A673 (cell line): ENCODE data around the gene ACP5. TPM values are rescaled to one million over a fixed set of nuclear protein-coding genes. Genes with fewer than 3 reads are reported as not detected.
"Not testable (repeated sequence)": the region's sequence is repeated elsewhere in the genome, so short reads cannot be mapped to it uniquely, and the experiment has no call there.

ENCODE experiments used
- BruUV-seq: library from RNA; stranded (reverse); fragments of 400-500 nt; replicated peaks from 2 replicates; lab custom pipeline; 2021; lab: Mats Ljungman, UMichigan
- CTCF ChIA-PET: fragments of 300-600 bp; sonication (Branson Sonifier 250); formaldehyde crosslinking; loops from one replicate; lab custom pipeline; 2022; ENCODE audit warnings: antibody characterized with exemption; lab: Charles Lee
- POLR2A ChIA-PET: fragments of 300-600 bp; sonication (Branson Sonifier 250); formaldehyde crosslinking; loops from one replicate; lab custom pipeline; 2022; ENCODE audit warnings: antibody characterized with exemption; ENCODE audit not compliant: low non-redundant PET; lab: Charles Lee
- DNase-seq: peaks from one replicate; pipeline ENCODE4 v3.0.0-alpha.2; 2015; ENCODE audit warnings: low spot score
- H3K27ac ChIP-seq: fragments of 200-600 bp; sonication (generic); 2 replicates; pipeline ENCODE4 v1.5.1; 2016; ENCODE audit warnings: mixed run types, low read depth, mild to moderate bottlenecking, mixed read lengths, antibody characterized with exemption, low read length; ENCODE audit not compliant: poor library complexity, severe bottlenecking
- H3K27me3 ChIP-seq: fragments of 200-600 bp; sonication (generic); replicated peaks from 2 replicates; pipeline ENCODE4 v1.6.1; 2017; ENCODE audit warnings: mixed run types, low read depth, mild to moderate bottlenecking, mixed read lengths, antibody characterized with exemption, low read length; ENCODE audit not compliant: insufficient read depth, poor library complexity
- H3K36me3 ChIP-seq: fragments of 200-600 bp; sonication (generic); 2 replicates; pipeline ENCODE4 v1.6.1; 2016; ENCODE audit warnings: mixed run types, mild to moderate bottlenecking, mixed read lengths, antibody characterized with exemption, low read length; ENCODE audit not compliant: insufficient read depth, poor library complexity, severe bottlenecking
- H3K4me1 ChIP-seq: fragments of 200-600 bp; sonication (generic); 2 replicates; pipeline ENCODE4 v1.6.1; 2017; ENCODE audit warnings: mixed run types, mild to moderate bottlenecking, mixed read lengths, antibody characterized with exemption, low read length; ENCODE audit not compliant: insufficient read depth, poor library complexity, severe bottlenecking
- H3K4me3 ChIP-seq: fragments of 200-600 bp; sonication (generic); 2 replicates; pipeline ENCODE4 v1.5.1; 2016; ENCODE audit warnings: low read depth, mixed run types, mild to moderate bottlenecking, mixed read lengths, low read length; ENCODE audit not compliant: poor library complexity, severe bottlenecking
- H3K9me3 ChIP-seq: fragments of 200-600 bp; sonication (generic); 2 replicates; pipeline ENCODE4 v1.6.1; 2016; ENCODE audit warnings: mixed run types, low read depth, mild to moderate bottlenecking, mixed read lengths, antibody characterized with exemption, low read length; ENCODE audit not compliant: poor library complexity, severe bottlenecking
- EZH2 ChIP-seq: fragments of 200-600 bp; sonication (generic); IDR thresholded peaks from 2 replicates; pipeline ENCODE4 v1.6.1; 2017; ENCODE audit warnings: borderline replicate concordance, low read depth, mild to moderate bottlenecking, mixed read lengths, antibody characterized with exemption, low read length; ENCODE audit not compliant: poor library complexity, severe bottlenecking
- intact Hi-C: fragments of 100-400 bp; cut with micrococcal nuclease; formaldehyde crosslinking; loops from one replicate; pipeline ENCODE4 v1.10.0; 2022; ENCODE audit not compliant: unreplicated experiment
- total RNA-seq: library from RNA; stranded (reverse); gene quantifications from 2 replicates; pipeline ENCODE4 v1.2.3, GENCODE V29; 2021
- TF ChIP-seq, protein P1 (sequence below): fragments of 300-800, 200-600 bp; sonication (generic); conservative IDR thresholded peaks from 2 replicates; pipeline ENCODE4 v1.5.1; 2017; ENCODE audit warnings: low read depth, mild to moderate bottlenecking, antibody characterized with exemption, low read length, moderate library complexity, mixed read lengths

The ACP5 gene
- total RNA-seq, 1 experiment from 2014 or later, result not detected

DNA sequence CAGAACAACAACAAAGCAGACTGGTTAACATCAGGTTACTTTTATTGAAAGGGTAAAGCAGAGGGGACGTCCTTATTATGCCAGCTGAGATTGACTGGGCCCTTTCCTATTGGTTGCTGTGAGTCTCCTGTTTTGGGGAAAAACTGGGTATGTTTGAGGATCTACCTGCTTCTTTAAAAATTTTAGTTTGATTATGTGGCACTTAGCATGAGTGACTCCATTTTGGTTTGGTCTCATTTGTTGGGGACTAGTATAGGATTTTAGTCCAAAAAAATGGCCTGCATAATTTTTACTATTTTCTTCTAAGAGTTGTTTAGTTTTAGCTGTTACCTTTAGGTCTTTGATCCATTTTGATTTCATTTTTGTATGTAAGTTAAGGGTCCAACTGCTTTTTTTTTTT lies 34.3 kb upstream of the ACP5 start:
- intact Hi-C loops, result no loop called here
- Histone ChIP-seq H3K27ac (no peak overlapping the region), H3K4me3 (no peak overlapping the region), H3K4me1 (no peaks in the 10 kb centered on the region), H3K27me3 (no peaks in the 10 kb centered on the region), H3K9me3 (peaks cover 18% of the 10 kb centered on the region), H3K36me3 (peaks cover 29% of the 10 kb centered on the region)
- no TSS peak for BruUV-seq
- POLR2A ChIA-PET, result no interaction called here
- TF ChIP-seq EZH2, result no peak
- TF ChIP-seq, protein P1, sequence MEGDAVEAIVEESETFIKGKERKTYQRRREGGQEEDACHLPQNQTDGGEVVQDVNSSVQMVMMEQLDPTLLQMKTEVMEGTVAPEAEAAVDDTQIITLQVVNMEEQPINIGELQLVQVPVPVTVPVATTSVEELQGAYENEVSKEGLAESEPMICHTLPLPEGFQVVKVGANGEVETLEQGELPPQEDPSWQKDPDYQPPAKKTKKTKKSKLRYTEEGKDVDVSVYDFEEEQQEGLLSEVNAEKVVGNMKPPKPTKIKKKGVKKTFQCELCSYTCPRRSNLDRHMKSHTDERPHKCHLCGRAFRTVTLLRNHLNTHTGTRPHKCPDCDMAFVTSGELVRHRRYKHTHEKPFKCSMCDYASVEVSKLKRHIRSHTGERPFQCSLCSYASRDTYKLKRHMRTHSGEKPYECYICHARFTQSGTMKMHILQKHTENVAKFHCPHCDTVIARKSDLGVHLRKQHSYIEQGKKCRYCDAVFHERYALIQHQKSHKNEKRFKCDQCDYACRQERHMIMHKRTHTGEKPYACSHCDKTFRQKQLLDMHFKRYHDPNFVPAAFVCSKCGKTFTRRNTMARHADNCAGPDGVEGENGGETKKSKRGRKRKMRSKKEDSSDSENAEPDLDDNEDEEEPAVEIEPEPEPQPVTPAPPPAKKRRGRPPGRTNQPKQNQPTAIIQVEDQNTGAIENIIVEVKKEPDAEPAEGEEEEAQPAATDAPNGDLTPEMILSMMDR, result no peak
- DNase-seq, result no peak
- CTCF ChIA-PET, result no interaction called here

DNA sequence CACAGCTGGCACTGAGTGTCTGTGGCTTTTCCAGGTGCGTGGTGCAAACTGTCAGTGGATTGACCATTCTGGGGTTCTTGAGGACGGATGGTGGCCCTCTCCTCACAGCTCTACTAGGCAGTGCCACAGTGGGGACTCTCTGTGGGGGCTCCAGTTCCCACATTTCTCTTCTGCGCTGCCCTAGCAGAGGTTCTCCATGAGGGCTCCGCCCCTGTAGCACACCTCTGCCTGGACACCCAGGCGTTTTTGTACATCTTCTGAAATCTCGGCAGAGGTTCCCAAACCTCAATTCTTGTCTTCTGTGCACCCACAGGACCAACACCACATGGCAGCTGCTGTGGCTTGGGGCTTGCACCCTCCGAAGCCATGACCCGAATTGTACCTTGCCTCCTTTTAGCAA lies 29.0 kb upstream of the ACP5 start:
- H3K4me3 ChIP-seq, result no peak overlapping the region
- no peak for TF ChIP-seq EZH2
- TF ChIP-seq, protein P1, result no peak
- ChIA-PET POLR2A (no interaction called here), CTCF (no interaction called here)
- H3K4me1 ChIP-seq, result no peaks in the 10 kb centered on the region
- intact Hi-C loops, result no loop called here
- H3K27ac ChIP-seq, result no peak overlapping the region
- DNase-seq, result no peak
- H3K9me3 ChIP-seq, result peaks cover 22% of the 10 kb centered on the region
- BruUV-seq, result no TSS peak
- no peaks in the 10 kb centered on the region for H3K27me3 ChIP-seq
- peaks cover 31% of the 10 kb centered on the region for H3K36me3 ChIP-seq

DNA sequence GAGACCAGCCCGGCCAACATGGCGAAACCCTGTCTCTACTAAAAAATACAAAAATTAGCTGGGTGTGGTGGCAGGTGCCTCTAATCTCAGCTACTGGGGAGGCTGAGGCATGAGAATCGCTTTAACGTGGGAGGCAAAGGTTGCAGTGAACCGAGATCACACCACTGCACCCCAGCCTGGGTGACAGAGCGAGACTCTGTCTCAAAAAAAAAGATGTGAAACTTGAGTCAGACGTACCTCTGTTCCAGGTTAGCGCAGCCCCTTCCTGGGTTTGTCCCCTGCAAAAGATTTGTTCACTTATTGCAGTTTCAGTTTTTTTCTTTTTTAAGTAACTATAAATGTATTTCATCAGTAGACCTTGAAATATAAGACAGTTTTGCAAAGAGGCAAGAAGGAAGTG lies 22.3 kb upstream of the ACP5 start:
- intact Hi-C loops, H3K9me3 ChIP-seq, DNase-seq, POLR2A ChIA-PET, BruUV-seq, H3K27ac ChIP-seq, CTCF ChIA-PET, H3K27me3 ChIP-seq, H3K4me3 ChIP-seq, H3K4me1 ChIP-seq: not testable (repeated sequence)
- H3K36me3 ChIP-seq, result peaks cover 28% of the 10 kb centered on the region

DNA sequence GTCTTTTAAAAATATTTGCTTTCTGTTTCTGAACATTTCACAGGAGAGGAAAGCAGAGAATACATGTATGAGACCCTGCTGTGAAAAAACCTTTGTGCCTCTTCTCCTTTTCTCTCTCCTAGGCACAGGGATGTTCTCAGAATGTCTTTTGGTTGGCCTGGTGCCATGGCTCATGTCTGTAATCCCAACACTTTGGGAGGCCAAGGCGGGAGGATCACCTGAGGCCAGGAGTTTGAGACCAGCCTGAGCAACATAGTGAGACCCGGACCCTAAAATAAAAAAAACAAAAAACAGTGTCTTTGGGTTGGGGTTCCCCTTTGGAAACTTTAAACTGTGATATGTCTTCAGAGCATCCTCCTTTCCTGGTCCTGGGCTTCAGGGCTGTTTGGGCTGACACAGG lies 21.3 kb upstream of the ACP5 start:
- peak overlapping the region; percentile 97 for H3K4me3 ChIP-seq
- H3K27me3 ChIP-seq, result no peaks in the 10 kb centered on the region
- peaks cover 2% of the 10 kb centered on the region for H3K4me1 ChIP-seq
- no peaks in the 10 kb centered on the region for H3K9me3 ChIP-seq
- H3K36me3 ChIP-seq, result peaks cover 19% of the 10 kb centered on the region
- CTCF ChIA-PET, result no interaction called here
- H3K27ac ChIP-seq, result no peak overlapping the region
- TF ChIP-seq EZH2, result no peak
- DNase-seq, result no peak
- POLR2A ChIA-PET, result no interaction called here
- BruUV-seq, result no TSS peak
- intact Hi-C loops, result no loop called here
